ENCODE measurements around the gene FRMD4B. TPM values are rescaled to one million over a fixed set of nuclear protein-coding genes. Genes with fewer than 3 reads are reported as not detected.
"Not testable (repeated sequence)": the region's sequence is repeated elsewhere in the genome, so short reads cannot be mapped to it uniquely, and the experiment has no call there.

The FRMD4B gene
- total and polyA plus RNA-seq, 7 donors, result 1.1 to 4.0 (median 2.9) TPM

DNA sequence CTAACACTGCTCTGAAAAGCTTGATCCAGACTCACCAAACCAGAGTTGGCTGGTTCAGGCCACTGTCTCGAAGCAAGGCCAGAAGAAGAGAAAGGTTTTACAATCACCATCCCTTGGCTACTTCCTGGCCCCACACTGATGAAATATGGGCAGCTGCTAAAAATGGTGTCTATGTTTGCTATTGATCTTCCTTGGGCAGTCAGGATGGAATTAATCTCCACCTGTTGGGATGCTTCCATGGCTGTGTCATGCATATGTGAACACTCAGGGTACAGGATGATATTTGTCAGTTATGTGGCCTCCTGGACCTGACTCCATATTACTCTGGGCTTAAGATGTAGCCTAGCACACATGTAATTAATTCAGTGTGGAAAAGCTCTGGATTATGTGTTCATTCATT lies 61.9 kb downstream of the FRMD4B start:
- H3K36me3 ChIP-seq (ENCODE audit: insufficient read depth in 1 of 2, low read depth in 1 of 2), result no peaks in the 10 kb centered on the region
- H3K4me1 ChIP-seq, result no peaks in the 10 kb centered on the region
- H3K27ac ChIP-seq, result no peak overlapping the region
- ATAC-seq (no peak), DNase-seq (no peak)
- no peaks in the 10 kb centered on the region for H3K27me3 ChIP-seq (ENCODE audit: insufficient read depth in 3 of 3, low read length in 2 of 3)
- TF ChIP-seq, protein P1, sequence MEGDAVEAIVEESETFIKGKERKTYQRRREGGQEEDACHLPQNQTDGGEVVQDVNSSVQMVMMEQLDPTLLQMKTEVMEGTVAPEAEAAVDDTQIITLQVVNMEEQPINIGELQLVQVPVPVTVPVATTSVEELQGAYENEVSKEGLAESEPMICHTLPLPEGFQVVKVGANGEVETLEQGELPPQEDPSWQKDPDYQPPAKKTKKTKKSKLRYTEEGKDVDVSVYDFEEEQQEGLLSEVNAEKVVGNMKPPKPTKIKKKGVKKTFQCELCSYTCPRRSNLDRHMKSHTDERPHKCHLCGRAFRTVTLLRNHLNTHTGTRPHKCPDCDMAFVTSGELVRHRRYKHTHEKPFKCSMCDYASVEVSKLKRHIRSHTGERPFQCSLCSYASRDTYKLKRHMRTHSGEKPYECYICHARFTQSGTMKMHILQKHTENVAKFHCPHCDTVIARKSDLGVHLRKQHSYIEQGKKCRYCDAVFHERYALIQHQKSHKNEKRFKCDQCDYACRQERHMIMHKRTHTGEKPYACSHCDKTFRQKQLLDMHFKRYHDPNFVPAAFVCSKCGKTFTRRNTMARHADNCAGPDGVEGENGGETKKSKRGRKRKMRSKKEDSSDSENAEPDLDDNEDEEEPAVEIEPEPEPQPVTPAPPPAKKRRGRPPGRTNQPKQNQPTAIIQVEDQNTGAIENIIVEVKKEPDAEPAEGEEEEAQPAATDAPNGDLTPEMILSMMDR (IDR thresholded peaks at IDR 0.05), result no peak
- no peak overlapping the region for H3K4me3 ChIP-seq
- no peaks in the 10 kb centered on the region for H3K9me3 ChIP-seq
- 92 to 94% (median 92%) methylated on average over 1 of the region's 1 CpG for WGBS, 3 donors
- intact Hi-C loops (cut with DNase I), result no loop called here

DNA sequence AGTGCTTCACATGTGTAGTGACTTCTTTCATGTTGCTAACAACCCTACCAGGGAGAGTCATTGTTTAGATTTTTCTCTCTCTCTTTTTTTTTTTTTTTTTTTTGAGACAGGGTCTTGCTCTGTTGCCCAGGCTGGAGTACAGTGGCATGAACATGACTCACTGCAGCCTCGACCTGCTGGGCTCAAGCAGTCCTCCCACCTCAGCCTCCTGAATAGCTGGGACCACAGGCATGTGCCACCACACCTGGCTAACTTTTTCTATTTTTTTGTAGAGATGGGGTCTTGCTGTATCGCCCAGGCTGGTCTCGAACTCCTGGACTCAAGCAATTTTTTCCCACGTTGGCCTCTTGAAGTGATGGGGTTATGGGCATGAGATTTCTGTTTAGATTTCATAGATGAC lies 63.4 kb downstream of the FRMD4B start:
- H3K4me3 ChIP-seq; H3K27me3 ChIP-seq (ENCODE audit: insufficient read depth in 3 of 3, low read length in 2 of 3); H3K36me3 ChIP-seq (ENCODE audit: insufficient read depth in 1 of 2, low read depth in 1 of 2); ATAC-seq; H3K9me3 ChIP-seq; DNase-seq; intact Hi-C loops (cut with DNase I); H3K27ac ChIP-seq; H3K4me1 ChIP-seq: not testable (repeated sequence)
- WGBS, 3 donors, result 91 to 97% (median 91%) methylated on average over 4 of the region's 4 CpGs

DNA sequence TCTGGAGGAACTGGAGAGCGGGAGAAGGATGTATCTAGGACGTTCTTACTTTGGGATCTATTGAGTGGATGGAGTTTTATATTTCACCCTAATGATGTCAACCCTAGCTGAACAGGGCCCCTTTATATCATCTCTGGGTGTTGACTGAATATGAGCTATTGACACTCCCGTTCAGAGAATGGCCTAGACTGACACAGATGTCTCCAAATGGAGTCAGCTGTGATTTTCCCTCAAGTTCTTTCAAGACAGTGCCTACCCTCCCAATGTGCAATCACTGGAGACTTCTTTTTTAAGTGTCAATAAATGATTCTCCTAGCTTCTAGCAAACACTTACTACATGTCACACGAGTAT lies 63.8 kb downstream of the FRMD4B start:
- H3K4me3 ChIP-seq, result no peak overlapping the region
- no peaks in the 10 kb centered on the region for H3K4me1 ChIP-seq
- no peaks in the 10 kb centered on the region for H3K27me3 ChIP-seq (ENCODE audit: insufficient read depth in 3 of 3, low read length in 2 of 3)
- DNase-seq (no peak), ATAC-seq (no peak)
- no peaks in the 10 kb centered on the region for H3K36me3 ChIP-seq (ENCODE audit: insufficient read depth in 1 of 2, low read depth in 1 of 2)
- intact Hi-C loops (cut with DNase I), result no loop called here
- 76 to 91% (median 79%) methylated on average over 4 of the region's 4 CpGs for WGBS, 3 donors
- TF ChIP-seq, protein P1 (IDR thresholded peaks at IDR 0.05), result no peak
- no peak overlapping the region for H3K27ac ChIP-seq
- H3K9me3 ChIP-seq, result no peaks in the 10 kb centered on the region

DNA sequence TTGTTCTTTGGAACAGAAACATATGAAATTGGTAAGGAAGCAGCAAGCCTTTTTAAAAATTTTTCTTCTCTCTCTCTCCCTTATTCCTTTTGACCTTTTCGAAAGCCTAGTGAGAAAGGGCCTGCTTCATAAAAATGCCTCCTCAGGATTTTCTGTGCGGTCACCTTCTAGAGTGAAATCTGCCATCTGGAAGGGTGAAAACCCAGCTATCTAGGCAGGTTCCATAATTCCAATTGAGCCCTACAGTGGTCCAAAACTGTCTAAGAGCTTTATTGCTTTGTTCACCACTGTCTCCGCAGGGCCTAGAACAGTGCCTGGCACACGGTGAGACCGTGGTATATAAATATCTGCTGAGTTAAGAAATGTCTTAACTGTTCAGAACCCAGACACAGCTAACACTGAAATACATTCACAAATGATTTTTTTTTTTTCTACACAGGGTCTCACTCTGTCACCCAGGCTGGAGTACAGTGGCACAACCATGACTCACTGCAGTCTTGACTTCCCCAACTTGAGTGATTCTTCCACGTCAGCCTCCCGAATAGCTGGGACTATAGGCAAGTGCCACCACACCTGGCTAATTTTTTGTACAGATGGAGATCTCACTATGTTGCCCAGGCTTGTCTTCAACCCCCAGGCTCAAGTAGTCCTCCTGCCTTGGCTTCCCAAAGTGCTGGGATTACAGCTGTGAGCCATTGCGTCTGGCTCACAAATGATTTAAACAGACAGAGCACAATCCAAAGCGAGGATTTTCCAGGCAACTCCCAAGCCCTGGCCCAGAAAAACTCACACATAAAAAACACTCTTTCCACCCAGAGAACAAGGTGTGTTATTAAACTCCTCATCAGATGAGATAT lies 64.4 kb downstream of the FRMD4B start:
- no peaks in the 10 kb centered on the region for H3K27me3 ChIP-seq (ENCODE audit: insufficient read depth in 3 of 3, low read length in 2 of 3)
- no peak overlapping the region for H3K4me3 ChIP-seq
- WGBS, 3 donors, result 89 to 94% (median 90%) methylated on average over 9 of the region's 9 CpGs
- no peaks in the 10 kb centered on the region for H3K36me3 ChIP-seq (ENCODE audit: insufficient read depth in 1 of 2, low read depth in 1 of 2)
- no peak for ATAC-seq
- H3K4me1 ChIP-seq, result no peaks in the 10 kb centered on the region
- intact Hi-C loops (cut with DNase I), result no loop called here
- H3K9me3 ChIP-seq, result no peaks in the 10 kb centered on the region
- DNase-seq, result no peak
- H3K27ac ChIP-seq, result no peak overlapping the region
- TF ChIP-seq, protein P1 (IDR thresholded peaks at IDR 0.05), result no peak

DNA sequence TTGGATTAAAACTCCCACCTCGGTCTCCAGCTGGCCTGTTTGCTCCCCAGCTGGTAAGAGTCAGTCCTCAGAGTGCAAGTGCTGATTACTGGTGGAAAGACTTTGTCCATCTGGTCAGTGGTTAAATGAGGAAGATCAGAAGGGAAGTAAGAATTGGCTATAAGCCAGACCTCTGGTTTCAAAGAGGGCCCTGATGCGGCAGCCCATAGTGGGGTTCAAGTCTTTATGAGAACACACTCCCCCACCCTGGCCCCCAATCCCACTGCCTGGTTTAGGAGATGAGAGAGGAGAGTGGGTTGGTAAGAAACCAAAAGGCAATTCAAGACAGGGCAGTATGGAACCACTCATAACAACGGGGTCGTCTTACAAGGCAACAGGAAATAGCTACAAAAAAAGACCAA lies 65.0 kb downstream of the FRMD4B start:
- Histone ChIP-seq H3K9me3 (no peaks in the 10 kb centered on the region), H3K4me1 (no peaks in the 10 kb centered on the region), H3K27me3 (ENCODE audit: insufficient read depth in 3 of 3, low read length in 2 of 3) (no peaks in the 10 kb centered on the region), H3K4me3 (no peak overlapping the region), H3K27ac (no peak overlapping the region), H3K36me3 (ENCODE audit: insufficient read depth in 1 of 2, low read depth in 1 of 2) (no peaks in the 10 kb centered on the region)
- TF ChIP-seq, protein P1 (IDR thresholded peaks at IDR 0.05), result no peak
- ATAC-seq (peak in 1 of 4 donors; percentile 41), DNase-seq (no peak)
- intact Hi-C loops (cut with DNase I), result no loop called here
- 62 to 65% (median 64%) methylated on average over 4 of the region's 4 CpGs for WGBS, 3 donors
